WTC11 (cell line): ENCODE results near the gene ASF1A. TPM values are rescaled to one million over a fixed set of nuclear protein-coding genes. Genes with fewer than 3 reads are reported as not detected.

Experiments used
- ATAC-seq: fragments of 200-7000 bp; cut with Tn5 transposase; 2 replicates; pipeline ENCODE4 v1.10.0; 2021; ENCODE audit warnings: mild to moderate bottlenecking, moderate library complexity
- CTCF ChIA-PET: fragments of 300-600 bp; sonication (Branson Sonifier 250); formaldehyde crosslinking; loops from one replicate; lab custom pipeline; 2021; ENCODE audit warnings: antibody characterized with exemption; lab: Charles Lee
- POLR2A ChIA-PET: fragments of 350-600 bp; sonication (Branson Sonifier 250); formaldehyde crosslinking; loops from one replicate; lab custom pipeline; 2021; ENCODE audit warnings: antibody characterized with exemption; lab: Charles Lee
- DNase-seq: peaks from one replicate; pipeline ENCODE4 v3.0.0; 2021; ENCODE audit warnings: low spot score
- H3K27ac Mint-ChIP-seq: 2 replicates; pipeline ENCODE4 v1.8.0; 2021; ENCODE audit warnings: mixed read lengths
- H3K27me3 Mint-ChIP-seq: 2 replicates; pipeline ENCODE4 v1.8.0; 2021; ENCODE audit warnings: low read depth, mild to moderate bottlenecking, moderate library complexity, mixed read lengths
- H3K36me3 Mint-ChIP-seq: 2 replicates; pipeline ENCODE4 v1.8.0; 2021; ENCODE audit warnings: mixed read lengths
- H3K4me1 Mint-ChIP-seq: 2 replicates; pipeline ENCODE4 v1.8.0; 2022; ENCODE audit warnings: mixed read lengths
- H3K4me3 Mint-ChIP-seq: 2 replicates; pipeline ENCODE4 v1.8.0; 2021; ENCODE audit warnings: mild to moderate bottlenecking, moderate library complexity, mixed read lengths
- H3K9me3 Mint-ChIP-seq: 2 replicates; pipeline ENCODE4 v1.8.0; 2021; ENCODE audit warnings: mixed read lengths
- AFF4 ChIP-seq: sonication (generic); formaldehyde crosslinking; IDR thresholded peaks from 2 replicates; pipeline ENCODE4 v1.8.1; 2023; ENCODE audit warnings: mild to moderate bottlenecking, missing genetic modification reagents, borderline replicate concordance
- ATF2 ChIP-seq: sonication (generic); formaldehyde crosslinking; IDR thresholded peaks from 2 replicates; pipeline ENCODE4 v1.8.1; 2022; ENCODE audit warnings: low read depth, missing genetic modification reagents, borderline replicate concordance
- ATF3 ChIP-seq: sonication (generic); formaldehyde crosslinking; conservative IDR thresholded peaks from 2 replicates; pipeline ENCODE4 v1.8.1; 2022; ENCODE audit warnings: mild to moderate bottlenecking, missing genetic modification reagents
- E2F1 ChIP-seq: sonication (generic); formaldehyde crosslinking; IDR thresholded peaks from 2 replicates; pipeline ENCODE4 v1.8.0; 2022; ENCODE audit warnings: mild to moderate bottlenecking, missing genetic modification reagents
- ELF4 ChIP-seq: sonication (generic); formaldehyde crosslinking; IDR thresholded peaks from 2 replicates; pipeline ENCODE4 v1.8.1; 2022; ENCODE audit warnings: low read depth, mild to moderate bottlenecking, moderate library complexity, missing genetic modification reagents
- ETV6 ChIP-seq: sonication (generic); formaldehyde crosslinking; IDR thresholded peaks from 2 replicates; pipeline ENCODE4 v1.8.1; 2022; ENCODE audit warnings: mild to moderate bottlenecking, missing genetic modification reagents
- FOXP1 ChIP-seq: sonication (generic); formaldehyde crosslinking; IDR thresholded peaks from 2 replicates; pipeline ENCODE4 v1.8.0; 2022; ENCODE audit warnings: missing genetic modification reagents, mild to moderate bottlenecking, moderate library complexity, borderline replicate concordance
- GABPB1 ChIP-seq: sonication (generic); formaldehyde crosslinking; IDR thresholded peaks from 2 replicates; pipeline ENCODE4 v1.8.1; 2023; ENCODE audit warnings: mild to moderate bottlenecking, missing genetic modification reagents
- GTF2I ChIP-seq: fragments of 250-450 bp; sonication (Bioruptor Pico); conservative IDR thresholded peaks from 2 replicates; pipeline ENCODE4 v1.4.0; 2021; ENCODE audit warnings: mild to moderate bottlenecking
- IRF2 ChIP-seq: sonication (generic); formaldehyde crosslinking; IDR thresholded peaks from 2 replicates; pipeline ENCODE4 v1.8.0; 2022; ENCODE audit warnings: low read depth, missing genetic modification reagents, borderline replicate concordance
- MLX ChIP-seq: sonication (generic); formaldehyde crosslinking; IDR thresholded peaks from 2 replicates; pipeline ENCODE4 v1.8.1; 2023; ENCODE audit warnings: mild to moderate bottlenecking, missing genetic modification reagents, moderate library complexity
- MXD4 ChIP-seq: fragments of 250-450 bp; sonication (Bioruptor Pico); IDR thresholded peaks from 2 replicates; pipeline ENCODE4 v1.8.0; 2021; ENCODE audit warnings: mild to moderate bottlenecking, moderate library complexity, borderline replicate concordance
- NR1H2 ChIP-seq: sonication (generic); formaldehyde crosslinking; IDR thresholded peaks from 2 replicates; pipeline ENCODE4 v1.9.0; 2021; ENCODE audit warnings: mild to moderate bottlenecking, moderate library complexity, missing genetic modification reagents
- NR2C2 ChIP-seq: sonication (generic); formaldehyde crosslinking; IDR thresholded peaks from 2 replicates; pipeline ENCODE4 v1.8.0; 2022; ENCODE audit warnings: mild to moderate bottlenecking, missing genetic modification reagents
- OVOL2 ChIP-seq: fragments of 250-450 bp; sonication (Bioruptor Pico); IDR thresholded peaks from 2 replicates; pipeline ENCODE4 v1.9.0; 2021; ENCODE audit warnings: mild to moderate bottlenecking, borderline replicate concordance
- RELA ChIP-seq: sonication (generic); formaldehyde crosslinking; IDR thresholded peaks from 2 replicates; pipeline ENCODE4 v1.8.1; 2022; ENCODE audit warnings: missing genetic modification reagents, mild to moderate bottlenecking, borderline replicate concordance
- SOX15 ChIP-seq: fragments of 250-450 bp; sonication (Bioruptor Pico); IDR thresholded peaks from 2 replicates; pipeline ENCODE4 v1.9.0; 2021; ENCODE audit warnings: mild to moderate bottlenecking
- TEAD4 ChIP-seq: sonication (generic); formaldehyde crosslinking; IDR thresholded peaks from 2 replicates; pipeline ENCODE4 v1.8.0; 2022; ENCODE audit warnings: mild to moderate bottlenecking, missing genetic modification reagents
- TP53 ChIP-seq: sonication (generic); formaldehyde crosslinking; IDR thresholded peaks from 2 replicates; pipeline ENCODE4 v1.8.1; 2023; ENCODE audit warnings: mild to moderate bottlenecking, missing genetic modification reagents
- ZBTB43 ChIP-seq: sonication (generic); formaldehyde crosslinking; IDR thresholded peaks from 2 replicates; pipeline ENCODE4 v1.8.1; 2023; ENCODE audit warnings: mild to moderate bottlenecking, missing genetic modification reagents
- ZNF219 ChIP-seq: sonication (generic); formaldehyde crosslinking; IDR thresholded peaks from 2 replicates; pipeline ENCODE4 v1.8.0; 2023; ENCODE audit warnings: missing genetic modification reagents, mild to moderate bottlenecking, borderline replicate concordance
- ZNF281 ChIP-seq: sonication (generic); formaldehyde crosslinking; IDR thresholded peaks from 2 replicates; pipeline ENCODE4 v1.8.0; 2023; ENCODE audit warnings: mild to moderate bottlenecking, missing genetic modification reagents
- ZNF416 ChIP-seq: fragments of 250-450 bp; sonication (Bioruptor Pico); IDR thresholded peaks from 2 replicates; pipeline ENCODE4 v1.9.0; 2021; ENCODE audit warnings: mild to moderate bottlenecking, inconsistent platforms
- total RNA-seq: library from RNA; stranded (reverse); gene quantifications from 3 replicates; pipeline ENCODE4 v1.2.3, GENCODE V29; 2021

ASF1A gene
- total RNA-seq, 1 experiment from 2014 or later, result 36.7 TPM

GRCh38 chr6:118876198-118876597 is 17.8 kb upstream of the ASF1A start (continued):
- TF ChIP-seq ZNF281 (CRISPR knock-in tag), result no peak
- TF ChIP-seq ELF4 (CRISPR knock-in tag), result no peak
- no peak for TF ChIP-seq ATF2 (CRISPR knock-in tag)
- TF ChIP-seq MLX (CRISPR knock-in tag), result no peak
- TF ChIP-seq NR1H2 (CRISPR knock-in tag), result no peak
- no peak for TF ChIP-seq IRF2 (CRISPR knock-in tag)
- TF ChIP-seq ZBTB43, result no peak
- TF ChIP-seq GTF2I (CRISPR knock-in tag), result no peak
- TF ChIP-seq RELA (CRISPR knock-in tag), result no peak
- TF ChIP-seq TEAD4, result no peak
- no peak for TF ChIP-seq TP53 (CRISPR knock-in tag)

- H3K4me1 Mint-ChIP-seq, result peaks cover 18% of the 10 kb centered on the region
- H3K4me3 Mint-ChIP-seq, result no peak overlapping the region
- H3K27me3 Mint-ChIP-seq, result no peaks in the 10 kb centered on the region
- no peaks in the 10 kb centered on the region for H3K36me3 Mint-ChIP-seq
- DNase-seq, result no peak
- ATAC-seq, result no peak
- ChIA-PET POLR2A (no interaction called here), CTCF (no interaction called here)
- no peak overlapping the region for H3K27ac Mint-ChIP-seq
- peaks cover 4% of the 10 kb centered on the region; the same call in 1 of the 2 replicates for H3K9me3 Mint-ChIP-seq
- TF ChIP-seq NR1H2 (CRISPR knock-in tag) (no peak), ZNF281 (CRISPR knock-in tag) (no peak), ETV6 (CRISPR knock-in tag) (no peak), RELA (CRISPR knock-in tag) (no peak), FOXP1 (CRISPR knock-in tag) (no peak), ZNF416 (no peak), AFF4 (CRISPR knock-in tag) (no peak), NR2C2 (no peak), ZNF219 (CRISPR knock-in tag) (no peak), OVOL2 (no peak), E2F1 (CRISPR knock-in tag) (no peak), GABPB1 (CRISPR knock-in tag) (no peak), SOX15 (CRISPR knock-in tag) (no peak), IRF2 (CRISPR knock-in tag) (no peak), MXD4 (CRISPR knock-in tag) (no peak), ATF3 (CRISPR knock-in tag) (no peak)
Observed at GRCh38 chr6:118876814-118877213, 17.1 kb upstream of the ASF1A start.
